ENCODE results near the gene CD93.

DNA sequence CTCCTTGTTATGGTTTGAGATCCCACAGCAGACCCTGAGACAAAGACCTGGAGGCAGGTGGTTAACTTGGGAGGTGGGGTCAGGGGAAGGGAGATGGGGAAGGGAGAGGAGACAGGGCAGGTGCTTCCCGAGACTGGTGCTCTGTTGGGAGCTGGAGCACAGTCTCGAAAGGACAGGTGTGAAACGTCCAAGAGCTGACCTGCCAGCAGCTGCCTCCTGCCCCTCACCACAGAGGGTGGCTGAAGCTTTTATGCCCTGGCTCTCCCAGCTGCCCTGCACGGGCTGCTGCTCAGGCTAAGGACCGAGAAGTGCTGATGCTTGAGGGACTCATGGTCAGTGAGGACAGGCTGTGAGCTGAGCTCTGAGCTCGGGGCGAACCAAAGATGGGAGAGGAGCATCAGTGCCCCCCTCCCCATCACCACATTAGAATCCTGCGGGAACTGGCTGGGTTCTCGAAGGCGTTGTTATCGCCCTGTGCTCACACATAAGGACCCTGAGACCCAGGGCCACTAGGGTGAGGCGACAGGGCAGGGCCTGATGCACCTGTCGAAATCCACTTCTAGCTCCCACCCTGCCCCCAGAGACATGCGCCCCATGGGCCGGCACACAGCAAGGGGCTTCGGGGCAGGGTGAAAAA lies 25.3 kb upstream of the CD93 start:
- TF ChIP-seq, protein P1, sequence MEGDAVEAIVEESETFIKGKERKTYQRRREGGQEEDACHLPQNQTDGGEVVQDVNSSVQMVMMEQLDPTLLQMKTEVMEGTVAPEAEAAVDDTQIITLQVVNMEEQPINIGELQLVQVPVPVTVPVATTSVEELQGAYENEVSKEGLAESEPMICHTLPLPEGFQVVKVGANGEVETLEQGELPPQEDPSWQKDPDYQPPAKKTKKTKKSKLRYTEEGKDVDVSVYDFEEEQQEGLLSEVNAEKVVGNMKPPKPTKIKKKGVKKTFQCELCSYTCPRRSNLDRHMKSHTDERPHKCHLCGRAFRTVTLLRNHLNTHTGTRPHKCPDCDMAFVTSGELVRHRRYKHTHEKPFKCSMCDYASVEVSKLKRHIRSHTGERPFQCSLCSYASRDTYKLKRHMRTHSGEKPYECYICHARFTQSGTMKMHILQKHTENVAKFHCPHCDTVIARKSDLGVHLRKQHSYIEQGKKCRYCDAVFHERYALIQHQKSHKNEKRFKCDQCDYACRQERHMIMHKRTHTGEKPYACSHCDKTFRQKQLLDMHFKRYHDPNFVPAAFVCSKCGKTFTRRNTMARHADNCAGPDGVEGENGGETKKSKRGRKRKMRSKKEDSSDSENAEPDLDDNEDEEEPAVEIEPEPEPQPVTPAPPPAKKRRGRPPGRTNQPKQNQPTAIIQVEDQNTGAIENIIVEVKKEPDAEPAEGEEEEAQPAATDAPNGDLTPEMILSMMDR (conservative IDR thresholded peaks at IDR 0.05 in 1 of 2, IDR thresholded peaks at IDR 0.05 in 1 of 2; ENCODE audit: extremely low read depth in 1 of 2, insufficient read depth in 1 of 2, low read depth in 1 of 2, low read length in 2 of 2): no peak
- TF ChIP-seq EZH2 (IDR thresholded peaks at IDR 0.05; ENCODE audit: borderline replicate concordance, low read length): no peak
